ENCODE data around the gene HLCS. TPM values are rescaled to one million over a fixed set of nuclear protein-coding genes. Genes with fewer than 3 reads are reported as not detected.

HLCS gene
- total and polyA plus RNA-seq, 2 of the 8 experiments (the other 6 are each of a cell fraction or from before 2014, with no cell fraction given): 4.7 to 12.2 TPM

- no peak overlapping the region for H3K14ac ChIP-seq (ENCODE audit: insufficient read length)
- H2AFZ ChIP-seq (ENCODE audit: low read length): no peak overlapping the region
- H3K18ac ChIP-seq (ENCODE audit: extremely low read depth, low read length): no peak overlapping the region
- H3K4ac ChIP-seq (replicated peaks; ENCODE audit: insufficient read length, low read depth, low read length): no peak overlapping the region
- H3K56ac ChIP-seq (replicated peaks; ENCODE audit: insufficient read length, low read depth, low read length): no peak overlapping the region
- no peak for TF ChIP-seq TCF12 (IDR thresholded peaks at IDR 0.05; ENCODE audit: low read depth, low read length)
- no peak for TF ChIP-seq SP1 (IDR thresholded peaks at IDR 0.05; ENCODE audit: low read depth, low read length)
- TF ChIP-seq NANOG (IDR thresholded peaks at IDR 0.05; ENCODE audit: insufficient read depth, low read depth, low read length, poor library complexity, severe bottlenecking): no peak
- no peak for TF ChIP-seq RAD21 (IDR thresholded peaks at IDR 0.05 in 1 of 2, conservative IDR thresholded peaks at IDR 0.05 in 1 of 2; ENCODE audit: low read depth in 2 of 2, low read length in 2 of 2)
- TF ChIP-seq RXRA (IDR thresholded peaks at IDR 0.05; ENCODE audit: insufficient read depth, low read depth, low read length): no peak
- TF ChIP-seq E2F6 (IDR thresholded peaks at IDR 0.05): no peak
- no peak for TF ChIP-seq CTBP2 (IDR thresholded peaks at IDR 0.05; ENCODE audit: borderline replicate concordance, insufficient read depth, insufficient read length, low read length)
- no peak for TF ChIP-seq GABPA (IDR thresholded peaks at IDR 0.05; ENCODE audit: borderline replicate concordance, insufficient read depth, low read length)
- TF ChIP-seq JUN (IDR thresholded peaks at IDR 0.05; ENCODE audit: low read depth, low read length): no peak
- no peak for TF ChIP-seq SAP30 (IDR thresholded peaks at IDR 0.05; ENCODE audit: insufficient read depth, insufficient replicate concordance, low read length)
- no peak for TF ChIP-seq KDM4A (IDR thresholded peaks at IDR 0.05; ENCODE audit: low read depth, low read length, severe bottlenecking)
- H3K4me2 ChIP-seq (ENCODE audit: insufficient read depth in 1 of 2, low read depth in 2 of 2, low read length in 2 of 2): peak overlapping the region in 1 of 2 experiments; percentile 52; a peak in 1 of 4 replicates
- no peaks in the 10 kb centered on the region for H3K9me3 ChIP-seq (ENCODE audit: insufficient read depth in 2 of 2, low read depth in 1 of 2, low read length in 1 of 2)
- no peak overlapping the region for H2BK20ac ChIP-seq (ENCODE audit: low read length)
- no peaks in the 10 kb centered on the region for H3K79me1 ChIP-seq (ENCODE audit: low read depth, low read length)
- no peaks in the 10 kb centered on the region for H3K27me3 ChIP-seq (replicated peaks in 1 of 4; ENCODE audit: control insufficient read depth in 3 of 4, extremely low read depth in 1 of 4, insufficient read depth in 3 of 4, low read length in 3 of 4)
- H2BK5ac ChIP-seq (ENCODE audit: low read depth, low read length): no peak overlapping the region
- no peak overlapping the region for H2BK120ac ChIP-seq (replicated peaks; ENCODE audit: low read depth, low read length)
- H3K27ac ChIP-seq (ENCODE audit: low read depth, low read length): no peak overlapping the region
- H4K8ac ChIP-seq (ENCODE audit: extremely low read depth, insufficient read depth, low read length): no peak overlapping the region
- no peak overlapping the region for H2BK12ac ChIP-seq (ENCODE audit: low read depth, low read length)
- no peak overlapping the region for H4K91ac ChIP-seq (replicated peaks; ENCODE audit: insufficient read length, low read length)
- no peaks in the 10 kb centered on the region for H3K79me2 ChIP-seq (ENCODE audit: control insufficient read depth in 1 of 2, insufficient read depth in 2 of 2, low read length in 2 of 2)
- H4K20me1 ChIP-seq (replicated peaks in 1 of 2; ENCODE audit: control insufficient read depth in 1 of 2, insufficient read depth in 2 of 2, low read length in 2 of 2): no peaks in the 10 kb centered on the region
- H3K36me3 ChIP-seq (ENCODE audit: control insufficient read depth in 2 of 4, insufficient read depth in 4 of 4, low read length in 3 of 4): no peaks in the 10 kb centered on the region
- H3K23ac ChIP-seq (ENCODE audit: insufficient read length): no peak overlapping the region
- ChIA-PET POLR2A (ENCODE audit: partially characterized antibody) (interaction anchor here (3.0 kb wide), 1 partner anchor 16 kb away, joined by 10 read pairs; no protein-coding TSS in a partner anchor), CTCF (ENCODE audit: partially characterized antibody) (interaction anchor here (0.9 to 6.0 kb wide), 3 partner anchors 9 to 25 kb away, joined by 3 to 42 read pairs (median 4); no protein-coding TSS in a partner anchor)
- H4K5ac ChIP-seq (ENCODE audit: insufficient read length, low read depth, low read length): no peak overlapping the region
- no peak overlapping the region for H3K4me3 ChIP-seq (ENCODE audit: extremely low read depth in 1 of 4, insufficient read depth in 2 of 4, low read depth in 3 of 4, low read length in 4 of 4)
- H2AK5ac ChIP-seq (ENCODE audit: low read depth, low read length): no peak overlapping the region
- H3K9ac ChIP-seq (replicated peaks in 1 of 4; ENCODE audit: extremely low read depth in 1 of 4, low read depth in 3 of 4, low read length in 3 of 4): no peak overlapping the region
- peaks cover 0 to 9% (median 2%) of the 10 kb centered on the region in 4 experiments; a peak in 3 of 7 replicates for H3K4me1 ChIP-seq (replicated peaks in 1 of 4; ENCODE audit: control insufficient read depth in 3 of 4, insufficient read depth in 4 of 4, low read length in 3 of 4)
- H2BK15ac ChIP-seq (ENCODE audit: low read length): no peak overlapping the region
- 89% methylated on average over 4 of the region's 4 CpGs; no CpG with 5 or more reads in 1 of the 2 experiments for WGBS, 2 experiments (ENCODE audit: extremely low coverage in 1 of 2, insufficient coverage in 1 of 2, insufficient read length in 1 of 2, insufficient replicate concordance in 2 of 2, low coverage in 1 of 2, low lambda C conversion rate in 2 of 2, missing lambda C conversion rate in 1 of 2)
- H3K23me2 ChIP-seq (ENCODE audit: low read depth, low read length): peaks cover 3% of the 10 kb centered on the region; the same call in 1 of the 2 replicates
- FAIRE-seq (no peak), DNase-seq (ENCODE audit: low read depth in 1 of 2, low spot score in 2 of 2) (no peak)
These were observed 2.1 kb downstream of the HLCS start for GRCh38 chr21:36964398-36964797.

All from H1 (cell line).